HG02642 (cell line): ENCODE measurements around the gene ITPRIP.

Source experiments
- ATAC-seq: cut with Tn5 transposase; IDR thresholded peaks from one replicate; pipeline ENCODE4 v1.9.1; 2021; ENCODE audit warnings: mild to moderate bottlenecking; ENCODE audit not compliant: unreplicated experiment, poor library complexity

Gene ITPRIP

GRCh38 chr10:104337985-104338735, at the start of gene ITPRIP:
Gene ITPRIP, minus strand, starts transcription at chr10:104338465. Its CDS starts 22,414 bp downstream, at chr10:104316051.
- peak; percentile 74 for ATAC-seq

GRCh38 chr10:104387130-104387888, 49.0 kb upstream of the ITPRIP start:
- ATAC-seq: no peak

- no peak for ATAC-seq
Observed at GRCh38 chr10:104380336-104380735, 42.1 kb upstream of the ITPRIP start.

- no peak for ATAC-seq
Observed at GRCh38 chr10:104376784-104377300, 38.6 kb upstream of the ITPRIP start.

GRCh38 chr10:104374591-104374990, 36.3 kb upstream of the ITPRIP start:
- no peak for ATAC-seq

- no peak for ATAC-seq
Observed at GRCh38 chr10:104371753-104372152, 33.5 kb upstream of the ITPRIP start.

GRCh38 chr10:104368381-104368780, 30.1 kb upstream of the ITPRIP start:
- no peak for ATAC-seq

GRCh38 chr10:104367904-104368303, 29.6 kb upstream of the ITPRIP start:
- no peak for ATAC-seq

GRCh38 chr10:104359811-104360210, 21.5 kb upstream of the ITPRIP start:
- ATAC-seq: no peak

- ATAC-seq: peak; percentile 74
Observed at GRCh38 chr10:104353325-104354048, 15.2 kb upstream of the ITPRIP start, which contains the start of gene CFAP58. Gene CFAP58, plus strand, starts transcription at chr10:104353833. Its CDS starts 65 bp downstream, at chr10:104353898.

- no peak for ATAC-seq
Observed at GRCh38 chr10:104351919-104352318, 13.7 kb upstream of the ITPRIP start.

- no peak for ATAC-seq
Observed at GRCh38 chr10:104351061-104351702, 12.9 kb upstream of the ITPRIP start.

- peak; percentile 48 for ATAC-seq
Observed at GRCh38 chr10:104350127-104350635, 11.9 kb upstream of the ITPRIP start.

GRCh38 chr10:104349623-104350126, 11.4 kb upstream of the ITPRIP start:
- peak; percentile 45 for ATAC-seq

- ATAC-seq: no peak
Observed at GRCh38 chr10:104348601-104349000, 10.3 kb upstream of the ITPRIP start.

GRCh38 chr10:104347295-104348045, 9.2 kb upstream of the ITPRIP start:
- ATAC-seq: no peak

- no peak for ATAC-seq
Observed at GRCh38 chr10:104345941-104346340, 7.7 kb upstream of the ITPRIP start.

GRCh38 chr10:104345515-104345914, 7.2 kb upstream of the ITPRIP start:
- no peak for ATAC-seq

GRCh38 chr10:104344219-104344618, 6.0 kb upstream of the ITPRIP start:
- ATAC-seq: no peak
